GM23248 (cell line): ENCODE measurements around the gene CRACR2A. TPM values are rescaled to one million over a fixed set of nuclear protein-coding genes. Genes with fewer than 3 reads are reported as not detected.

Experiments
- DNase-seq: peaks from one replicate; pipeline ENCODE4 v3.0.0-alpha.2; 2015
- H2AFZ ChIP-seq: fragments of 200-600 bp; sonication (generic); 2 replicates; pipeline ENCODE4 v1.6.1; 2016; ENCODE audit warnings: antibody characterized with exemption
- H3F3A ChIP-seq: fragments of 200-600 bp; sonication (generic); 2 replicates; pipeline ENCODE4 v1.6.1; 2016; ENCODE audit warnings: mild to moderate bottlenecking, antibody characterized with exemption, mixed run types; ENCODE audit not compliant: insufficient read depth
- H3K27ac ChIP-seq: fragments of 200-600 bp; sonication (generic); 2 replicates; pipeline ENCODE4 v1.5.1; 2016; ENCODE audit warnings: mild to moderate bottlenecking
- H3K27me3 ChIP-seq: fragments of 200-600 bp; sonication (generic); replicated peaks from 2 replicates; pipeline ENCODE4 v1.6.1; 2016; ENCODE audit warnings: mild to moderate bottlenecking; ENCODE audit not compliant: insufficient read depth
- H3K36me3 ChIP-seq: fragments of 200-600 bp; sonication (generic); 2 replicates; pipeline ENCODE4 v1.6.1; 2016; ENCODE audit warnings: low read depth, mild to moderate bottlenecking
- H3K4me1 ChIP-seq: fragments of 200-600 bp; sonication (generic); 2 replicates; pipeline ENCODE4 v1.6.1; 2016; ENCODE audit warnings: mild to moderate bottlenecking; ENCODE audit not compliant: insufficient read depth
- H3K4me2 ChIP-seq: fragments of 200-600 bp; sonication (generic); one replicate; pipeline ENCODE4 v1.6.1; 2016; ENCODE audit warnings: mild to moderate bottlenecking; ENCODE audit not compliant: unreplicated experiment
- H3K4me3 ChIP-seq: fragments of 200-600 bp; sonication (generic); 2 replicates; pipeline ENCODE4 v1.5.1; 2016; ENCODE audit warnings: mild to moderate bottlenecking
- H3K79me2 ChIP-seq: fragments of 200-600 bp; sonication (generic); 2 replicates; pipeline ENCODE4 v1.6.1; 2016; ENCODE audit warnings: mild to moderate bottlenecking; ENCODE audit not compliant: insufficient read depth
- H3K9ac ChIP-seq: fragments of 200-600 bp; sonication (generic); 2 replicates; pipeline ENCODE4 v1.6.1; 2016; ENCODE audit warnings: mild to moderate bottlenecking
- H3K9me2 ChIP-seq: fragments of 200-600 bp; sonication (generic); 2 replicates; pipeline ENCODE4 v1.6.1; 2016; ENCODE audit warnings: mixed run types, mild to moderate bottlenecking, moderate library complexity; ENCODE audit not compliant: insufficient read depth
- H3K9me3 ChIP-seq: fragments of 200-600 bp; sonication (generic); one replicate; pipeline ENCODE4 v1.6.1; 2017; ENCODE audit warnings: low read depth
- H4K20me1 ChIP-seq: fragments of 200-600 bp; sonication (generic); 2 replicates; pipeline ENCODE4 v1.6.0; 2016; ENCODE audit not compliant: insufficient read depth
- EZH2 ChIP-seq: fragments of 200-600 bp; sonication (generic); IDR thresholded peaks from 2 replicates; pipeline ENCODE4 v1.6.1; 2018; ENCODE audit warnings: antibody characterized with exemption, mild to moderate bottlenecking; ENCODE audit not compliant: insufficient read depth, poor library complexity, severe bottlenecking
- EZH2phosphoT487 ChIP-seq: fragments of 200-600 bp; sonication (generic); IDR thresholded peaks from 2 replicates; pipeline ENCODE4 v1.6.1; 2018; ENCODE audit warnings: antibody characterized with exemption, moderate library complexity, mild to moderate bottlenecking, low read depth; ENCODE audit not compliant: insufficient read depth
- WGBS, 2 experiments: methylation state at CpG; one replicate each; pipeline ENCODE4 v1.1.6; 2015 to 2017; ENCODE audit warnings: low lambda C conversion rate in 2 of 2, low coverage in 1 of 2; ENCODE audit errors: missing lambda C conversion rate in 2 of 2; 5-methylcytosine and 5-hydroxymethylcytosine counted together
- in situ Hi-C: fragments of 300-500 bp; cut with MboI; formaldehyde crosslinking; loops from 2 replicates; pipeline ENCODE4 v1.15.0; 2020
- polyA plus RNA-seq: library from polyadenylated mRNA; unstranded; fragments of >200 nt; fragmentation: Nextera tagmentation; extraction: Ambion mirVana; gene quantifications from 2 replicates; pipeline ENCODE4 v1.2.1, GENCODE V29; 2016
- total RNA-seq: library from RNA; depleted of rRNA; stranded (reverse); fragments of >200 nt; shearing (Covaris generic); gene quantifications from 2 replicates; pipeline ENCODE4 v1.2.3, GENCODE V29; 2014

Gene CRACR2A
- total and polyA plus RNA-seq, 2 experiments from 2014 or later, result 1.9 to 2.5 TPM

DNA sequence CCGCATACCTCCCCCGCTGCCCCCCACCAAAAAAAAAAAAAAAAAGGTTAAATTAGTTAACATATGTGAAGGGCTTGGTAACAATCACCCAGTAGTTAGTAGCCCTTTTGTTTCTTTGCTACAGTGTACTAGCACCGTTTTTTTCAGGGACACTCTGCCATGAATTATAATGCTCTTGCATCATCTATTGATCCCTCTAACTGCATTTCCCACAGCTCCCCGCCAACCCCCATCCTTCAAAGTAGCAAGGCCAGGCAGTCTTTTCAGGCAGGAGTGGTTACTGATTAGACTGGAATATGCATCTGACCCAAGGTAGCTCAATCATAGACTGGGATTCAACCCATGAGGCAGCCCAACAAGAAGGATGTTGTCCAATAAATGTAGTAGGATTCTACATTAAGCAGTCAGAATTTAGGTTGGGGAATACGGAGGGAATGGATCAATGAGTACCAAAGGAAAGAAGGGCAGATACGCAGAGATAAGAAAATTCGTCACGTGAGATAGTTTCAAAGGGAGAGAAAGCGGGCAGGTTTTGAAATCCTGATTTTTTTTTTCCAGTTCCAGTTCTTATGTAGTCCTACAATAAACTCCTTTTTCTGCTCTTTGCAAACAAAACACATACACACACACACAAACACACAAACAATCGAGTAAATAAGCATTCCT lies 39.8 kb upstream of the CRACR2A start:
- Histone ChIP-seq H3K79me2 (no peaks in the 10 kb centered on the region), H3K9me3 (no peaks in the 10 kb centered on the region), H2AFZ (no peak overlapping the region), H3K4me3 (no peak overlapping the region), H3K9me2 (no peaks in the 10 kb centered on the region), H4K20me1 (no peaks in the 10 kb centered on the region), H3K27ac (no peak overlapping the region), H3K4me2 (no peak overlapping the region), H3K4me1 (no peaks in the 10 kb centered on the region), H3K27me3 (no peaks in the 10 kb centered on the region), H3K36me3 (no peaks in the 10 kb centered on the region), H3F3A (no peaks in the 10 kb centered on the region), H3K9ac (no peak overlapping the region)
- 75 to 81% methylated on average over 10 of the region's 10 CpGs for WGBS, 2 experiments
- no peak for TF ChIP-seq EZH2
- TF ChIP-seq EZH2phosphoT487, result no peak
- DNase-seq, result no peak
- in situ Hi-C loops, result no loop called here

GRCh38 chr12:3791256-3791874 lies 38.5 kb upstream of the CRACR2A start:
- Histone ChIP-seq H3K4me3 (no peak overlapping the region), H3K27me3 (no peaks in the 10 kb centered on the region), H3K9ac (no peak overlapping the region), H3K9me3 (no peaks in the 10 kb centered on the region), H3F3A (no peaks in the 10 kb centered on the region), H4K20me1 (no peaks in the 10 kb centered on the region), H3K79me2 (no peaks in the 10 kb centered on the region), H3K27ac (no peak overlapping the region), H2AFZ (no peak overlapping the region), H3K36me3 (no peaks in the 10 kb centered on the region), H3K9me2 (no peaks in the 10 kb centered on the region), H3K4me1 (no peaks in the 10 kb centered on the region), H3K4me2 (no peak overlapping the region)
- in situ Hi-C loops, result no loop called here
- no peak for TF ChIP-seq EZH2
- DNase-seq, result no peak
- WGBS, 2 experiments, result 87 to 90% methylated on average over 5 of the region's 5 CpGs

DNA sequence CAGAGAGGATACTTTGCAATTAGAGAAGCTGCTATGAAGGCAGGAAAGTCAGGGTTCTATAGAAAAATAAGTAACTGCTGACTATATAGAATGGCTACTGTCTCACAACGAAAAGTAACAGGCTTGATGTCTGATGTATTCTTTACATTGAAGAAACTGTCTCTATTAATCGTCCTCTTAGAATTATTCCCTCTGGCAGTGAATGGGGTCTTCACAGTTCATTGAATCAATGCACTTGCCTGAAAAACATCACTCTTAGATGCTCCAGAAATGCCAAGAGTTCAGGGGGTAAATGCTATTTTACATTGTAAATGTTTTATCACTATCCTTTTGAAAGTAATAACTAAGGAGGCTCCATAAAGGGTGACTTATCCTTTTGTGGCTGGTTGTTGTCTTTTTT lies 37.7 kb upstream of the CRACR2A start:
- in situ Hi-C loops, result no loop called here
- Histone ChIP-seq H3K4me3 (no peak overlapping the region), H3K27me3 (no peaks in the 10 kb centered on the region), H3K9me3 (no peaks in the 10 kb centered on the region), H3K9me2 (no peaks in the 10 kb centered on the region), H3K27ac (no peak overlapping the region), H4K20me1 (no peaks in the 10 kb centered on the region), H3K4me2 (no peak overlapping the region), H3K9ac (no peak overlapping the region), H2AFZ (no peak overlapping the region), H3K4me1 (no peaks in the 10 kb centered on the region), H3K79me2 (no peaks in the 10 kb centered on the region), H3K36me3 (no peaks in the 10 kb centered on the region), H3F3A (no peaks in the 10 kb centered on the region)
- TF ChIP-seq EZH2phosphoT487 (no peak), EZH2 (no peak)
- 52 to 55% methylated on average over 2 of the region's 2 CpGs for WGBS, 2 experiments
- no peak for DNase-seq

GRCh38 chr12:3789838-3790237 lies 36.9 kb upstream of the CRACR2A start:
- no peak for DNase-seq
- Histone ChIP-seq H3K27me3 (no peaks in the 10 kb centered on the region), H2AFZ (no peak overlapping the region), H3K9ac (no peak overlapping the region), H3K36me3 (no peaks in the 10 kb centered on the region), H3K4me3 (no peak overlapping the region), H3K9me3 (no peaks in the 10 kb centered on the region), H3K4me1 (no peaks in the 10 kb centered on the region), H3F3A (no peaks in the 10 kb centered on the region), H3K4me2 (no peak overlapping the region), H3K79me2 (no peaks in the 10 kb centered on the region), H4K20me1 (no peaks in the 10 kb centered on the region), H3K27ac (no peak overlapping the region), H3K9me2 (no peaks in the 10 kb centered on the region)
- in situ Hi-C loops, result loop anchor here (10.0 kb wide), 1 partner anchor 495 kb away; no protein-coding TSS in a partner anchor
- 35 to 47% methylated on average over 1 of the region's 1 CpG for WGBS, 2 experiments
- TF ChIP-seq EZH2 (no peak), EZH2phosphoT487 (no peak)
